Prostate gland (tissue), 2 donors: Measurements from ENCODE around the gene CAB39. TPM values are rescaled to one million over a fixed set of nuclear protein-coding genes. Genes with fewer than 3 reads are reported as not detected.

ENCODE experiments used
- DNase-seq: peaks from one replicate; pipeline ENCODE4 v3.0.0-alpha.2; 2019; ENCODE audit warnings: low spot score
- H3K27ac ChIP-seq, 2 donors: fragments of 200-600 bp; sonication (generic); 2 replicates each; pipeline ENCODE4 v1.5.1; 2017 to 2019
- H3K27me3 ChIP-seq: fragments of 200-600 bp; sonication (generic); replicated peaks from 2 replicates; pipeline ENCODE4 v1.5.1; 2019; ENCODE audit not compliant: insufficient read depth
- H3K36me3 ChIP-seq, 2 donors: fragments of 200-600 bp; sonication (generic); 1 replicate in 1 of 2; 2 replicates in 1 of 2; pipeline versions ENCODE4 v1.5.1 to v1.8.1; 2017 to 2019
- H3K4me1 ChIP-seq: fragments of 200-600 bp; sonication (generic); replicated peaks from 2 replicates; pipeline ENCODE4 v1.5.1; 2019
- H3K4me3 ChIP-seq, 2 donors: fragments of 200-600 bp; sonication (generic); 2 replicates each; pipeline ENCODE4 v1.5.1; 2017 to 2019
- H3K9me3 ChIP-seq: fragments of 200-600 bp; sonication (generic); 2 replicates; pipeline ENCODE4 v1.5.1; 2017
- POLR2A ChIP-seq: fragments of 450-650 bp; IDR thresholded peaks from one replicate; pipeline ENCODE4 v1.6.1; 2016; ENCODE audit warnings: antibody characterized with exemption, mild to moderate bottlenecking
- POLR2AphosphoS5 ChIP-seq: sonication (generic); formaldehyde crosslinking; IDR thresholded peaks from one replicate; pipeline ENCODE4 v1.6.1; 2017; ENCODE audit warnings: antibody characterized with exemption
- WGBS: methylation state at CpG from one replicate; pipeline ENCODE4 v1.1.5; 2018; 5-methylcytosine and 5-hydroxymethylcytosine counted together
- intact Hi-C: fragments of 100-400 bp; cut with DNase I; formaldehyde crosslinking; loops from one replicate; pipeline ENCODE4 v1.14.2; 2022
- total RNA-seq, 2 donors: library from RNA; depleted of rRNA; stranded (reverse); fragments of >200 nt; gene quantifications; one replicate each; pipeline ENCODE4 v1.1.0, GENCODE V29; 2016
- TF ChIP-seq, protein P1 (sequence below), 4 experiments: fragments of 200-600 bp in 2 of 4; fragments of 450-650 bp in 2 of 4; sonication (generic) in 2 of 4; IDR thresholded peaks; 1 replicate in 3 of 4; 2 replicates in 1 of 4; pipeline ENCODE4 v1.5.1; 2016 to 2019; ENCODE audit warnings: antibody characterized with exemption in 4 of 4, mild to moderate bottlenecking in 2 of 4, moderate library complexity in 2 of 4

The CAB39 gene
- total RNA-seq, 2 donors from 2014 or later, result 75.4 to 105 TPM

DNA sequence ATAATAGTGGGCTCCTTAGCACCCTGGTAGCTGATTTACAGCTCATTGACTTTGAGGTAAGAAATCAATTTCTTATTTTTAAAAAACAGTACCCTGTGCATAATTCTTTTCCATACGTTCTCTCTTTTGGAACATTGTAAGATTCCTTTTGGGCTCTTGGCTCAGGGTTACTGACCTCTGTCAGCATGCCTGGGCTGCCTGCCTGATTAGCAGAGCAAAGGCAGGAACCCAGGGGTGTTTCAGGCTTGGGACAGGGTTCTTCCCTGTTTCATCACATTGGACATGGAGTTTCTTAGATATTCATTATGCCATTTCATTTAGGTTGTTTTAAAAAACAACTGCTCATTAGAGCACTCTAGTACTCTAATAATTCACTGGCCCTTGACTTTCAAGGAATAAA, 78.3 kb downstream of the CAB39 start:
- H3K9me3 ChIP-seq, result no peaks in the 10 kb centered on the region
- no peak overlapping the region for H3K27ac ChIP-seq
- intact Hi-C loops, result no loop called here
- H3K4me1 ChIP-seq, result peaks cover 8% of the 10 kb centered on the region
- no peak for DNase-seq
- TF ChIP-seq, protein P1, sequence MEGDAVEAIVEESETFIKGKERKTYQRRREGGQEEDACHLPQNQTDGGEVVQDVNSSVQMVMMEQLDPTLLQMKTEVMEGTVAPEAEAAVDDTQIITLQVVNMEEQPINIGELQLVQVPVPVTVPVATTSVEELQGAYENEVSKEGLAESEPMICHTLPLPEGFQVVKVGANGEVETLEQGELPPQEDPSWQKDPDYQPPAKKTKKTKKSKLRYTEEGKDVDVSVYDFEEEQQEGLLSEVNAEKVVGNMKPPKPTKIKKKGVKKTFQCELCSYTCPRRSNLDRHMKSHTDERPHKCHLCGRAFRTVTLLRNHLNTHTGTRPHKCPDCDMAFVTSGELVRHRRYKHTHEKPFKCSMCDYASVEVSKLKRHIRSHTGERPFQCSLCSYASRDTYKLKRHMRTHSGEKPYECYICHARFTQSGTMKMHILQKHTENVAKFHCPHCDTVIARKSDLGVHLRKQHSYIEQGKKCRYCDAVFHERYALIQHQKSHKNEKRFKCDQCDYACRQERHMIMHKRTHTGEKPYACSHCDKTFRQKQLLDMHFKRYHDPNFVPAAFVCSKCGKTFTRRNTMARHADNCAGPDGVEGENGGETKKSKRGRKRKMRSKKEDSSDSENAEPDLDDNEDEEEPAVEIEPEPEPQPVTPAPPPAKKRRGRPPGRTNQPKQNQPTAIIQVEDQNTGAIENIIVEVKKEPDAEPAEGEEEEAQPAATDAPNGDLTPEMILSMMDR (IDR thresholded peaks at IDR 0.05), result no peak
- TF ChIP-seq POLR2AphosphoS5, result no peak
- no peak for TF ChIP-seq POLR2A
- H3K36me3 ChIP-seq, result peaks cover 0 to 2% of the 10 kb centered on the region in 2 donors
- H3K27me3 ChIP-seq, result no peaks in the 10 kb centered on the region
- WGBS, result 72% methylated on average over 1 of the region's 1 CpG
- no peak overlapping the region for H3K4me3 ChIP-seq

DNA sequence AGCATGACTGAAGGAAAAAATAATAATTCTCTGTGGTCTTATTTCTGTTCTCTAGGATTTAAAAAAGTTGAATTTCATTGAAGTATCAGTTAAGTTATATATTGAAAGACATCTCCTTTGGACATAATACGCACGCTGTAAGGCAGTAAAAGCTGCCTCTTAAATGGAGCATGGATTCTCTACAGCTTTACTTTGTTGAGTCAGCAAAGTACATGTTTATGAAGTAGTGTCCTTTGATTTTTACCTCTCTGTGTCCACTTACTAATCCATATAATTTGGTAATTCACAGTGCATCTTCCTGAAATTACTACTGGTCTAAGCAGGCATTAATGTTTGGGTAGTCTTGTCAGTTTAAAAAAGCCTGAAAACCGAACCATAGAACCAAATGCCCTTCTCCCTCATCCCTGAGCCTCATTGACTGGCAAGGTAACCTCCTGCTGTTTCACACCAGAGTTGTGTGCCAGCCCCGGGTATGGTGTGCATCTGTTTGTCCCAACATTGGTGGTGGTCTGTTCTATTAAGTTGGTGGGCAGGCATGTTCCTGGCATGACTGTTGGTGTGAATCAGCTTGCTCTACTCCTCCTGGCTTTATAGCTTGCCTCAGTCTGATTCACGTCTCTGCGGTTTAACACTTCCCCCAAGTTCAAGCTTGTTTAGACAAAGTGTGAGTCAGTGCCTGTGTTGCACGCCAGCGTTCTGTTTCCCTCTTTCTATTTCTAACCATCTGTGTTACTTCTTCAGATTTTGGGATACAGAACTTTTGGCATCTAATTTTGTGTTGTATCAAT, 81.1 kb downstream of the CAB39 start:
- Histone ChIP-seq H3K9me3 (no peaks in the 10 kb centered on the region), H3K27ac (peak overlapping the region; percentile 68 to 84), H3K27me3 (no peaks in the 10 kb centered on the region), H3K4me3 (no peak overlapping the region), H3K4me1 (peaks cover 12% of the 10 kb centered on the region), H3K36me3 (peaks cover 0 to 2% of the 10 kb centered on the region in 2 donors)
- intact Hi-C loops, result no loop called here
- WGBS, result 25% methylated on average over 8 of the region's 8 CpGs
- peak; percentile 82 for DNase-seq
- TF ChIP-seq POLR2AphosphoS5 (peak; percentile 90), POLR2A (peak; percentile 48)
- TF ChIP-seq, protein P1 (IDR thresholded peaks at IDR 0.05), result no peak

DNA sequence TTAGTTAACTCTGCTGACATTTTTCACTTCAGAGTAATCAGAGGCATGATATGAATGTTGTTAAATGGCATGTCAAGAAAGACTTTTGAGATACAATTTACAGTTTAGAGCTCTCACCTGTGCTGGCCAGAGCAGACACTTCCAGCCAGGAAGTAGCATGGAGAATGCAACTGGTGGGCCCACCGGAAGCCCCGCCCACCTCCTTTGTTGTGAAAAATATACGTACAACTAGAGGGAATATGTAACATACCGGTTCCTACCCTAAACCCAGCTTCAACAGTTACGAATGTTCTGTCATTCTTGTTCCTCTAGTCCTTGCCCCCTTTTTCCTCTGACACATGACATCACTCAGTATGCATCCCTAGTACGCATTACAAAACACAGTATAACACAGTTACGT, 81.9 kb downstream of the CAB39 start:
- H3K36me3 ChIP-seq, result peaks cover 0 to 2% of the 10 kb centered on the region in 2 donors
- peaks cover 12% of the 10 kb centered on the region for H3K4me1 ChIP-seq
- H3K4me3 ChIP-seq, result no peak overlapping the region
- H3K27me3 ChIP-seq, result no peaks in the 10 kb centered on the region
- peak overlapping the region; percentile 68 to 84 for H3K27ac ChIP-seq
- TF ChIP-seq POLR2A (no peak), POLR2AphosphoS5 (no peak)
- 72% methylated on average over 7 of the region's 7 CpGs for WGBS
- intact Hi-C loops, result no loop called here
- no peaks in the 10 kb centered on the region for H3K9me3 ChIP-seq
- no peak for DNase-seq

DNA sequence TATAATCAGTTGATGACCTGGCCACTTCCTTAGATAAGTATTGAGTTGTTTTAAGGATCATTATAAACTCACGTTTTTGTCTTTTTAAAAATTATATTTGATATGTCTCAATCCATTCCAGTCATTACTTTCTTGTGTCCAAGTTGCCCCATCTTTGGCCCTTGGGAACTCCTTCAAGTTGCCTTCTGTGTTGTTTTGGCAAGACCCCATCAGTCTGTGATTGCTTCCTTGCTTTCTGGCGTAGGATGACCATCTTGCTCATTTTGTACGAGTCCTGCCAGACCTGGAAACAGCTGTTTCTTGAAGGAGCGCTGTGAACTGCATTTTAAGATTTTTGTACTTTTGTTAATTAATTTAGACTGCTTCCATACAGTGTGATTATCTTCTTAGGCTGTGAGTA, 83.2 kb downstream of the CAB39 start:
- no peak for DNase-seq
- H3K27ac ChIP-seq, result peak overlapping the region; percentile 50 to 68
- intact Hi-C loops, result no loop called here
- no peaks in the 10 kb centered on the region for H3K27me3 ChIP-seq
- H3K4me1 ChIP-seq, result peaks cover 12% of the 10 kb centered on the region
- H3K36me3 ChIP-seq, result no peaks in the 10 kb centered on the region
- H3K4me3 ChIP-seq, result no peak overlapping the region
- 79% methylated on average over 4 of the region's 4 CpGs for WGBS
- no peak for TF ChIP-seq POLR2A
- no peak for TF ChIP-seq POLR2AphosphoS5
- TF ChIP-seq, protein P1 (IDR thresholded peaks at IDR 0.05), result no peak
- H3K9me3 ChIP-seq, result no peaks in the 10 kb centered on the region

DNA sequence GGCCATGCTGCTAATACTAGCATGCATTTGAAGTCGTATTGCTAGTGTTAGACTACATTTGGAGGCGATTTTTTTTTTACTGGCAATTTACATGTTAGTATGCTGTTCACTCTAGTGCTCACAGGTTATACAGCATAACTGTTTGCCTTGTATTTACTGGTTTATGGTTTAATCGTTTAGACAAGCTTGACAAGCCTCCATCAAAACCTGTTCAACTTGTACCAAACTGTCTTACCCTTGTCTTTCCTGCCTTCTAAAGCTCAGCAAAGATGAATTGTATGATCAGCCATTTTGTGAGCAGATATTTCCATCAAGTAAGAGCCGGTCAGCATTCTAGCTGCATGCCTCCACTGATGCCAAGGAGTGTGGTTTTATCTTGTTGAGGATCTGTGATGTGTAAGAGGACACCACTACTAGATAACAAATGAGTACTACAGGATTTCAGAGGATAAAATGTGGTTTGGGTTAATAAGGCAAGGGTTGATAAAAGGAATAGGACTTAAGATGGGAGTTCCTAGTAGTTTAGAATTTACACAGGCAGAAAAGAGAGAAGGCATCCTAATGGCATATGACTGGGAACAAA, 83.7 kb downstream of the CAB39 start:
- 43% methylated on average over 4 of the region's 4 CpGs for WGBS
- Histone ChIP-seq H3K27me3 (no peaks in the 10 kb centered on the region), H3K36me3 (no peaks in the 10 kb centered on the region), H3K9me3 (no peaks in the 10 kb centered on the region), H3K27ac (peak overlapping the region; percentile 50 to 68), H3K4me1 (peaks cover 12% of the 10 kb centered on the region), H3K4me3 (no peak overlapping the region)
- intact Hi-C loops, result no loop called here
- TF ChIP-seq POLR2A (no peak), POLR2AphosphoS5 (peak; percentile 56)
- TF ChIP-seq, protein P1 (IDR thresholded peaks at IDR 0.05), result no peak
- DNase-seq, result peak; percentile 15
